GM23338 (cell line): ENCODE measurements around the gene KAT6B. TPM values are rescaled to one million over a fixed set of nuclear protein-coding genes. Genes with fewer than 3 reads are reported as not detected.

ENCODE experiments used
- ATAC-seq: fragments of 200-7000 bp; cut with Tn5 transposase; 3 replicates; pipeline ENCODE4 v1.9.1; 2020
- DNase-seq: peaks from one replicate; pipeline ENCODE4 v3.0.0-alpha.2; 2015; ENCODE audit warnings: low spot score
- H2AFZ ChIP-seq: fragments of 200-600 bp; sonication (generic); 2 replicates; pipeline ENCODE4 v1.8.0; 2016; ENCODE audit warnings: antibody characterized with exemption, mild to moderate bottlenecking, moderate library complexity
- H3F3A ChIP-seq: fragments of 200-600 bp; sonication (generic); replicated peaks from 2 replicates; pipeline ENCODE4 v1.8.0; 2017; ENCODE audit warnings: antibody characterized with exemption, mixed run types, low read depth
- H3K27ac ChIP-seq: fragments of 200-600 bp; sonication (generic); 2 replicates; pipeline ENCODE4 v1.6.1; 2016; ENCODE audit warnings: low read depth
- H3K27me3 ChIP-seq: fragments of 200-600 bp; sonication (generic); 2 replicates; pipeline ENCODE4 v1.8.0; 2016; ENCODE audit warnings: mild to moderate bottlenecking, mixed run types, moderate library complexity; ENCODE audit not compliant: insufficient read depth
- H3K36me3 ChIP-seq: fragments of 200-600 bp; sonication (generic); 2 replicates; pipeline ENCODE4 v1.8.0; 2016; ENCODE audit warnings: mild to moderate bottlenecking; ENCODE audit not compliant: insufficient read depth
- H3K4me1 ChIP-seq: fragments of 200-600 bp; sonication (generic); 2 replicates; pipeline ENCODE4 v1.8.0; 2016; ENCODE audit warnings: mild to moderate bottlenecking, moderate library complexity; ENCODE audit not compliant: insufficient read depth
- H3K4me2 ChIP-seq: fragments of 200-600 bp; sonication (generic); 2 replicates; pipeline ENCODE4 v1.7.1; 2017; ENCODE audit warnings: mixed run types
- H3K4me3 ChIP-seq: fragments of 200-600 bp; sonication (generic); 2 replicates; pipeline ENCODE4 v1.6.1; 2016; ENCODE audit warnings: mixed run types
- H3K79me2 ChIP-seq: fragments of 200-600 bp; sonication (generic); replicated peaks from 2 replicates; pipeline ENCODE4 v1.8.0; 2017; ENCODE audit warnings: mild to moderate bottlenecking; ENCODE audit not compliant: insufficient read depth
- H3K9me2 ChIP-seq: fragments of 200-600 bp; sonication (generic); 2 replicates; pipeline ENCODE4 v1.8.0; 2017; ENCODE audit not compliant: insufficient read depth
- H4K20me1 ChIP-seq: fragments of 200-600 bp; sonication (generic); replicated peaks from 2 replicates; pipeline ENCODE4 v1.8.0; 2017; ENCODE audit warnings: mild to moderate bottlenecking; ENCODE audit not compliant: insufficient read depth
- H3K27ac Mint-ChIP-seq: 2 replicates; pipeline ENCODE4 v1.8.0; 2020; ENCODE audit warnings: inconsistent platforms, mild to moderate bottlenecking, moderate library complexity, mixed read lengths
- H3K27me3 Mint-ChIP-seq: 3 replicates; pipeline ENCODE4 v1.8.0; 2022; ENCODE audit warnings: low read depth, mild to moderate bottlenecking, moderate library complexity, mixed read lengths, inconsistent platforms; ENCODE audit not compliant: insufficient read depth, poor library complexity
- H3K36me3 Mint-ChIP-seq: 3 replicates; pipeline ENCODE4 v1.8.0; 2021; ENCODE audit warnings: low read depth, mild to moderate bottlenecking, inconsistent platforms, moderate library complexity, mixed read lengths
- H3K4me1 Mint-ChIP-seq: 3 replicates; pipeline ENCODE4 v1.8.0; 2020; ENCODE audit warnings: mild to moderate bottlenecking, inconsistent platforms, mixed read lengths
- H3K4me3 Mint-ChIP-seq: 3 replicates; pipeline ENCODE4 v1.8.0; 2021; ENCODE audit warnings: moderate library complexity, mild to moderate bottlenecking, inconsistent platforms, mixed read lengths
- H3K9me3 Mint-ChIP-seq: 3 replicates; pipeline ENCODE4 v1.8.0; 2020; ENCODE audit warnings: moderate library complexity, mild to moderate bottlenecking, inconsistent platforms, mixed read lengths
- CREB1 ChIP-seq: fragments of 250-450 bp; sonication (Bioruptor Pico); IDR thresholded peaks from 2 replicates; pipeline ENCODE4 v1.5.0; 2020; ENCODE audit warnings: low read depth, mild to moderate bottlenecking, moderate library complexity
- EZH2 ChIP-seq: fragments of 200-600 bp; sonication (generic); IDR thresholded peaks from one replicate; pipeline ENCODE4 v1.8.0; 2017; ENCODE audit warnings: antibody characterized with exemption, mild to moderate bottlenecking, low read depth; ENCODE audit not compliant: unreplicated experiment
- EZH2phosphoT487 ChIP-seq: fragments of 200-600 bp; sonication (generic); IDR thresholded peaks from one replicate; pipeline ENCODE4 v1.8.1; 2018; ENCODE audit warnings: antibody characterized with exemption; ENCODE audit not compliant: unreplicated experiment
- JUNB ChIP-seq: IDR thresholded peaks from one replicate; pipeline ENCODE4 v1.6.1; 2016; ENCODE audit warnings: antibody characterized with exemption; ENCODE audit not compliant: unreplicated experiment
- NANOG ChIP-seq: IDR thresholded peaks from 2 replicates; pipeline ENCODE4 v1.6.1; 2016; ENCODE audit warnings: antibody characterized with exemption, borderline replicate concordance
- POLR2AphosphoS5 ChIP-seq: IDR thresholded peaks from 2 replicates; pipeline ENCODE4 v1.6.1; 2016; ENCODE audit warnings: antibody characterized with exemption, low read depth
- STAT1 ChIP-seq: IDR thresholded peaks from one replicate; pipeline ENCODE4 v1.6.1; 2016; ENCODE audit warnings: antibody characterized with exemption; ENCODE audit not compliant: unreplicated experiment
- ZNF114 ChIP-seq: fragments of 250-450 bp; sonication (Bioruptor Pico); IDR thresholded peaks from 2 replicates; pipeline ENCODE4 v1.5.0; 2020; ENCODE audit warnings: mild to moderate bottlenecking, moderate library complexity
- ZNF331 ChIP-seq: fragments of 250-450 bp; sonication (Bioruptor Pico); IDR thresholded peaks from 2 replicates; pipeline ENCODE4 v1.5.0; 2020; ENCODE audit warnings: low read depth, mild to moderate bottlenecking, moderate library complexity
- polyA plus RNA-seq: library from polyadenylated mRNA; unstranded; fragments of >200 nt; fragmentation: Nextera tagmentation; extraction: Ambion mirVana; gene quantifications from 2 replicates; pipeline ENCODE4 v1.2.1, GENCODE V29; 2016
- total RNA-seq: library from RNA; depleted of rRNA; stranded (reverse); fragments of >200 nt; shearing (Covaris generic); gene quantifications from 2 replicates; pipeline ENCODE4 v1.2.3, GENCODE V29; 2014
- TF ChIP-seq, protein P1 (sequence below), 2 experiments: fragments of 200-600 bp in 1 of 2; sonication (generic) in 1 of 2; conservative IDR thresholded peaks; 2 replicates each; pipeline versions ENCODE4 v1.5.1 to v1.6.1; 2016 to 2017; ENCODE audit warnings: antibody characterized with exemption in 2 of 2, low read depth in 2 of 2, mild to moderate bottlenecking in 2 of 2, moderate library complexity in 1 of 2
- TF ChIP-seq, protein P2 (sequence below): IDR thresholded peaks from 2 replicates; pipeline ENCODE4 v1.6.1; 2016; ENCODE audit warnings: antibody characterized with exemption
- TF ChIP-seq, protein P3 (sequence below): fragments of 250-450 bp; sonication (Bioruptor Pico); IDR thresholded peaks from 2 replicates; pipeline ENCODE4 v1.5.0; 2020; ENCODE audit warnings: mild to moderate bottlenecking, moderate library complexity

Gene KAT6B
- total and polyA plus RNA-seq, 2 experiments from 2014 or later, result 21.3 to 31.4 TPM

DNA sequence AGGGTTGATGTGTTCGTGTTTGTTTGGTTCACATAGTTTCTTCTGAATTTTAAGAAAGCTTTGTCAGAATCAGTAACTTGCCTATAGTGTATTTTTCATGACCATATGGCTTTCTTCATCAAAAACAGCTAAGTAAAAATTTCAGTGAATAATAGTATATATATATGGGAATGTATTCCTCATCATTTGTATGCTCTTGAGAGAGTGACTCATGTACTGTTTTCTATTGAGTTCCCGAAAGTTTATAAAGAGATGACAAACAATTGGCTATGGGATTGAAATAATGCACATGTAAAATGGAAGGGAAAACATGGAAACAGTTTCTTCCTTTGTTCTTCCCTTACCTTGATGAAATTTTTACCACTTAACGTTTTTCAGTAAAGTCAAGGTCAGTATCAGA, 56.4 kb downstream of the KAT6B start:
- no peaks in the 10 kb centered on the region for H3K4me1 Mint-ChIP-seq
- no peaks in the 10 kb centered on the region for H3K9me2 ChIP-seq
- no peak overlapping the region for H2AFZ ChIP-seq
- no peak overlapping the region for H3K4me2 ChIP-seq
- H3K27me3 Mint-ChIP-seq, result no peaks in the 10 kb centered on the region
- no peaks in the 10 kb centered on the region for H3K36me3 ChIP-seq
- peaks cover 7% of the 10 kb centered on the region for H4K20me1 ChIP-seq
- no peaks in the 10 kb centered on the region for H3F3A ChIP-seq
- H3K27ac ChIP-seq, result no peak overlapping the region
- TF ChIP-seq EZH2, result no peak
- H3K36me3 Mint-ChIP-seq, result no peaks in the 10 kb centered on the region
- H3K9me3 Mint-ChIP-seq, result no peaks in the 10 kb centered on the region
- H3K79me2 ChIP-seq, result peaks cover 69% of the 10 kb centered on the region
- no peak overlapping the region for H3K27ac Mint-ChIP-seq
- ATAC-seq (no peak), DNase-seq (no peak)
- no peak overlapping the region for H3K4me3 ChIP-seq
- no peaks in the 10 kb centered on the region for H3K4me1 ChIP-seq
- no peak overlapping the region for H3K4me3 Mint-ChIP-seq
- no peaks in the 10 kb centered on the region for H3K27me3 ChIP-seq

DNA sequence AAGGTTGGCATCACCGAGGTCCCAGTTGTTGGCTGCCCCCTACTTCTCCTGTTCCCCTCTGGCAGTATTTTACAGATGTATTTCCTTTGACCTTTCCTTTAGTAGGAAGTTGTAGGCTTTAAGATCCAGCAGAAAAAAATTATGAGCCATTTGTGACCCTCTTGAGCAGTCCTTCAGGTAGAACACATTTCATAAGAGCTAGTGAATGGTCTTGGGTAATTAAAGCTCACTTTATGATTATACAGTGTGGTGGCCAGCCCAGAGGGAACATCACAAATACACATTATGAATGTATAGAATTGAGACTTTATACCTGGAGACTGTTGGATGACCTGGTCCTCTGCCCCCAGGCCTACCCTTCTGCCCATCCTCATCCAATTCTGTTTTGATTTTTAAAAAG, 57.0 kb downstream of the KAT6B start:
- no peak overlapping the region for H3K4me3 Mint-ChIP-seq
- Histone ChIP-seq H3F3A (no peaks in the 10 kb centered on the region), H4K20me1 (peaks cover 4% of the 10 kb centered on the region), H3K79me2 (peaks cover 69% of the 10 kb centered on the region), H3K36me3 (no peaks in the 10 kb centered on the region), H3K9me2 (no peaks in the 10 kb centered on the region), H3K4me2 (no peak overlapping the region), H2AFZ (no peak overlapping the region), H3K4me3 (no peak overlapping the region), H3K4me1 (no peaks in the 10 kb centered on the region), H3K27ac (no peak overlapping the region), H3K27me3 (no peaks in the 10 kb centered on the region)
- no peaks in the 10 kb centered on the region for H3K9me3 Mint-ChIP-seq
- ATAC-seq (no peak), DNase-seq (no peak)
- no peaks in the 10 kb centered on the region for H3K27me3 Mint-ChIP-seq
- H3K4me1 Mint-ChIP-seq, result no peaks in the 10 kb centered on the region
- no peak overlapping the region for H3K27ac Mint-ChIP-seq
- H3K36me3 Mint-ChIP-seq, result no peaks in the 10 kb centered on the region
- TF ChIP-seq POLR2AphosphoS5, result no peak
- TF ChIP-seq, protein P1, sequence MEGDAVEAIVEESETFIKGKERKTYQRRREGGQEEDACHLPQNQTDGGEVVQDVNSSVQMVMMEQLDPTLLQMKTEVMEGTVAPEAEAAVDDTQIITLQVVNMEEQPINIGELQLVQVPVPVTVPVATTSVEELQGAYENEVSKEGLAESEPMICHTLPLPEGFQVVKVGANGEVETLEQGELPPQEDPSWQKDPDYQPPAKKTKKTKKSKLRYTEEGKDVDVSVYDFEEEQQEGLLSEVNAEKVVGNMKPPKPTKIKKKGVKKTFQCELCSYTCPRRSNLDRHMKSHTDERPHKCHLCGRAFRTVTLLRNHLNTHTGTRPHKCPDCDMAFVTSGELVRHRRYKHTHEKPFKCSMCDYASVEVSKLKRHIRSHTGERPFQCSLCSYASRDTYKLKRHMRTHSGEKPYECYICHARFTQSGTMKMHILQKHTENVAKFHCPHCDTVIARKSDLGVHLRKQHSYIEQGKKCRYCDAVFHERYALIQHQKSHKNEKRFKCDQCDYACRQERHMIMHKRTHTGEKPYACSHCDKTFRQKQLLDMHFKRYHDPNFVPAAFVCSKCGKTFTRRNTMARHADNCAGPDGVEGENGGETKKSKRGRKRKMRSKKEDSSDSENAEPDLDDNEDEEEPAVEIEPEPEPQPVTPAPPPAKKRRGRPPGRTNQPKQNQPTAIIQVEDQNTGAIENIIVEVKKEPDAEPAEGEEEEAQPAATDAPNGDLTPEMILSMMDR (conservative IDR thresholded peaks at IDR 0.05; ENCODE audit: low read depth in 2 of 2), result no peak
- no peak for TF ChIP-seq CREB1 (CRISPR knock-in tag)
- no peak for TF ChIP-seq ZNF331 (CRISPR knock-in tag)
- TF ChIP-seq, protein P2, sequence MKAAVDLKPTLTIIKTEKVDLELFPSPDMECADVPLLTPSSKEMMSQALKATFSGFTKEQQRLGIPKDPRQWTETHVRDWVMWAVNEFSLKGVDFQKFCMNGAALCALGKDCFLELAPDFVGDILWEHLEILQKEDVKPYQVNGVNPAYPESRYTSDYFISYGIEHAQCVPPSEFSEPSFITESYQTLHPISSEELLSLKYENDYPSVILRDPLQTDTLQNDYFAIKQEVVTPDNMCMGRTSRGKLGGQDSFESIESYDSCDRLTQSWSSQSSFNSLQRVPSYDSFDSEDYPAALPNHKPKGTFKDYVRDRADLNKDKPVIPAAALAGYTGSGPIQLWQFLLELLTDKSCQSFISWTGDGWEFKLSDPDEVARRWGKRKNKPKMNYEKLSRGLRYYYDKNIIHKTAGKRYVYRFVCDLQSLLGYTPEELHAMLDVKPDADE, result no peak
- TF ChIP-seq, protein P3, sequence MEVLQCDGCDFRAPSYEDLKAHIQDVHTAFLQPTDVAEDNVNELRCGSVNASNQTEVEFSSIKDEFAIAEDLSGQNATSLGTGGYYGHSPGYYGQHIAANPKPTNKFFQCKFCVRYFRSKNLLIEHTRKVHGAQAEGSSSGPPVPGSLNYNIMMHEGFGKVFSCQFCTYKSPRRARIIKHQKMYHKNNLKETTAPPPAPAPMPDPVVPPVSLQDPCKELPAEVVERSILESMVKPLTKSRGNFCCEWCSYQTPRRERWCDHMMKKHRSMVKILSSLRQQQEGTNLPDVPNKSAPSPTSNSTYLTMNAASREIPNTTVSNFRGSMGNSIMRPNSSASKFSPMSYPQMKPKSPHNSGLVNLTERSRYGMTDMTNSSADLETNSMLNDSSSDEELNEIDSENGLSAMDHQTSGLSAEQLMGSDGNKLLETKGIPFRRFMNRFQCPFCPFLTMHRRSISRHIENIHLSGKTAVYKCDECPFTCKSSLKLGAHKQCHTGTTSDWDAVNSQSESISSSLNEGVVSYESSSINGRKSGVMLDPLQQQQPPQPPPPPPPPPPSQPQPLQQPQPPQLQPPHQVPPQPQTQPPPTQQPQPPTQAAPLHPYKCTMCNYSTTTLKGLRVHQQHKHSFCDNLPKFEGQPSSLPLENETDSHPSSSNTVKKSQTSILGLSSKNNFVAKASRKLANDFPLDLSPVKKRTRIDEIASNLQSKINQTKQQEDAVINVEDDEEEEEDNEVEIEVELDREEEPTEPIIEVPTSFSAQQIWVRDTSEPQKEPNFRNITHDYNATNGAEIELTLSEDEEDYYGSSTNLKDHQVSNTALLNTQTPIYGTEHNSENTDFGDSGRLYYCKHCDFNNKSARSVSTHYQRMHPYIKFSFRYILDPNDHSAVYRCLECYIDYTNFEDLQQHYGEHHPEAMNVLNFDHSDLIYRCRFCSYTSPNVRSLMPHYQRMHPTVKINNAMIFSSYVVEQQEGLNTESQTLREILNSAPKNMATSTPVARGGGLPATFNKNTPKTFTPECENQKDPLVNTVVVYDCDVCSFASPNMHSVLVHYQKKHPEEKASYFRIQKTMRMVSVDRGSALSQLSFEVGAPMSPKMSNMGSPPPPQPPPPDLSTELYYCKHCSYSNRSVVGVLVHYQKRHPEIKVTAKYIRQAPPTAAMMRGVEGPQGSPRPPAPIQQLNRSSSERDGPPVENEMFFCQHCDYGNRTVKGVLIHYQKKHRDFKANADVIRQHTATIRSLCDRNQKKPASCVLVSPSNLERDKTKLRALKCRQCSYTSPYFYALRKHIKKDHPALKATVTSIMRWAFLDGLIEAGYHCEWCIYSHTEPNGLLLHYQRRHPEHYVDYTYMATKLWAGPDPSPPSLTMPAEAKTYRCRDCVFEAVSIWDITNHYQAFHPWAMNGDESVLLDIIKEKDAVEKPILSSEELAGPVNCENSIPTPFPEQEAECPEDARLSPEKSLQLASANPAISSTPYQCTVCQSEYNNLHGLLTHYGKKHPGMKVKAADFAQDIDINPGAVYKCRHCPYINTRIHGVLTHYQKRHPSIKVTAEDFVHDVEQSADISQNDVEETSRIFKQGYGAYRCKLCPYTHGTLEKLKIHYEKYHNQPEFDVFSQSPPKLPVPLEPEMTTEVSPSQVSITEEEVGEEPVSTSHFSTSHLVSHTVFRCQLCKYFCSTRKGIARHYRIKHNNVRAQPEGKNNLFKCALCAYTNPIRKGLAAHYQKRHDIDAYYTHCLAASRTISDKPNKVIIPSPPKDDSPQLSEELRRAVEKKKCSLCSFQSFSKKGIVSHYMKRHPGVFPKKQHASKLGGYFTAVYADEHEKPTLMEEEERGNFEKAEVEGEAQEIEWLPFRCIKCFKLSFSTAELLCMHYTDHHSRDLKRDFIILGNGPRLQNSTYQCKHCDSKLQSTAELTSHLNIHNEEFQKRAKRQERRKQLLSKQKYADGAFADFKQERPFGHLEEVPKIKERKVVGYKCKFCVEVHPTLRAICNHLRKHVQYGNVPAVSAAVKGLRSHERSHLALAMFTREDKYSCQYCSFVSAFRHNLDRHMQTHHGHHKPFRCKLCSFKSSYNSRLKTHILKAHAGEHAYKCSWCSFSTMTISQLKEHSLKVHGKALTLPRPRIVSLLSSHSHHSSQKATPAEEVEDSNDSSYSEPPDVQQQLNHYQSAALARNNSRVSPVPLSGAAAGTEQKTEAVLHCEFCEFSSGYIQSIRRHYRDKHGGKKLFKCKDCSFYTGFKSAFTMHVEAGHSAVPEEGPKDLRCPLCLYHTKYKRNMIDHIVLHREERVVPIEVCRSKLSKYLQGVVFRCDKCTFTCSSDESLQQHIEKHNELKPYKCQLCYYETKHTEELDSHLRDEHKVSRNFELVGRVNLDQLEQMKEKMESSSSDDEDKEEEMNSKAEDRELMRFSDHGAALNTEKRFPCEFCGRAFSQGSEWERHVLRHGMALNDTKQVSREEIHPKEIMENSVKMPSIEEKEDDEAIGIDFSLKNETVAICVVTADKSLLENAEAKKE, result no peak
- TF ChIP-seq STAT1, result no peak
- no peak for TF ChIP-seq EZH2phosphoT487
- TF ChIP-seq JUNB, result no peak
- no peak for TF ChIP-seq NANOG
- no peak for TF ChIP-seq ZNF114 (CRISPR knock-in tag)
- no peak for TF ChIP-seq EZH2
